HG03135 (cell line): ENCODE data around the gene RSL1D1.

Experiments
- ATAC-seq: cut with Tn5 transposase; IDR thresholded peaks from one replicate; pipeline ENCODE4 v1.9.1; 2021; ENCODE audit warnings: mild to moderate bottlenecking, moderate library complexity; ENCODE audit not compliant: unreplicated experiment

RSL1D1 gene

GRCh38 chr16:11851294-11852091 is at the start of gene RSL1D1:
Gene RSL1D1, minus strand, starts transcription at chr16:11851542. Its CDS starts 30 bp downstream, at chr16:11851512.
- ATAC-seq: peak; percentile 90

GRCh38 chr16:11901091-11901490 is 49.7 kb upstream of the RSL1D1 start:
- ATAC-seq: no peak

- no peak for ATAC-seq
Measured at GRCh38 chr16:11896486-11897176, 45.3 kb upstream of the RSL1D1 start.

GRCh38 chr16:11893571-11893970 is 42.2 kb upstream of the RSL1D1 start:
- no peak for ATAC-seq

- ATAC-seq: no peak
Measured at GRCh38 chr16:11892761-11893160, 41.4 kb upstream of the RSL1D1 start.

GRCh38 chr16:11890231-11890965 is 39.1 kb upstream of the RSL1D1 start:
- no peak for ATAC-seq

- ATAC-seq: no peak
Measured at GRCh38 chr16:11886881-11887280, 35.5 kb upstream of the RSL1D1 start.

- ATAC-seq: no peak
Measured at GRCh38 chr16:11884035-11884434, 32.7 kb upstream of the RSL1D1 start.

- ATAC-seq: no peak
Measured at GRCh38 chr16:11880007-11880406, 28.7 kb upstream of the RSL1D1 start.

- no peak for ATAC-seq
Measured at GRCh38 chr16:11877374-11877773, 26.0 kb upstream of the RSL1D1 start.

- no peak for ATAC-seq
Measured at GRCh38 chr16:11876306-11876705, 25.0 kb upstream of the RSL1D1 start.

- no peak for ATAC-seq
Measured at GRCh38 chr16:11875721-11876120, 24.4 kb upstream of the RSL1D1 start.

- no peak for ATAC-seq
Measured at GRCh38 chr16:11871193-11871592, 19.9 kb upstream of the RSL1D1 start.

GRCh38 chr16:11870399-11870798 is 19.1 kb upstream of the RSL1D1 start:
- ATAC-seq: no peak

- no peak for ATAC-seq
Measured at GRCh38 chr16:11869353-11870228, 18.2 kb upstream of the RSL1D1 start.

- no peak for ATAC-seq
Measured at GRCh38 chr16:11868412-11868980, 17.2 kb upstream of the RSL1D1 start.

- no peak for ATAC-seq
Measured at GRCh38 chr16:11862489-11862888, 11.1 kb upstream of the RSL1D1 start.

GRCh38 chr16:11857161-11857560 is 5.8 kb upstream of the RSL1D1 start:
- ATAC-seq: no peak

- no peak for ATAC-seq
Measured at GRCh38 chr16:11852092-11852809, 909 bp upstream of the RSL1D1 start.

- no peak for ATAC-seq
Measured at GRCh38 chr16:11848842-11849241, 2.5 kb downstream of the RSL1D1 start.
